HFF-Myc (cell line): ENCODE results near the gene DAZ2.
"Not testable (repeated sequence)": the region's sequence is repeated elsewhere in the genome, so short reads cannot be mapped to it uniquely, and the experiment has no call there.

Experiments
- DNase-seq: peaks from one replicate; pipeline ENCODE4 v3.0.0-alpha.2; 2011; ENCODE audit warnings: low read depth; ENCODE audit errors: extremely low read depth
- H3K4me3 ChIP-seq: replicated peaks from 2 replicates; pipeline ENCODE4 v1.5.1; 2011; ENCODE audit warnings: low read depth, mild to moderate bottlenecking, control low read depth, low read length

DAZ2 gene

GRCh38 chrY:23219233-23219632, at the start of gene DAZ2:
TSS of gene DAZ2 (plus strand) at chrY:23219533. CDS start at chrY:23219741, 208 bp downstream.
- H3K4me3 ChIP-seq: not testable (repeated sequence)

GRCh38 chrY:23198908-23199307, 20.4 kb upstream of the DAZ2 start, which contains the start of gene DAZ1:
TSS of gene DAZ1 (minus strand) at chrY:23199008. CDS start at chrY:23198800, 208 bp downstream.
- not testable (repeated sequence) for DNase-seq, H3K4me3 ChIP-seq

More at GRCh38 chrY:23219233-23219632, at the start of gene DAZ2:
- not testable (repeated sequence) for DNase-seq

GRCh38 chrY:23207455-23207854, 11.9 kb upstream of the DAZ2 start:
- DNase-seq, H3K4me3 ChIP-seq: not testable (repeated sequence)

- not testable (repeated sequence) for H3K4me3 ChIP-seq, DNase-seq
Observed at GRCh38 chrY:23209802-23210495, 9.4 kb upstream of the DAZ2 start.

GRCh38 chrY:23210681-23211080, 8.7 kb upstream of the DAZ2 start:
- DNase-seq, H3K4me3 ChIP-seq: not testable (repeated sequence)
